Measurements from ENCODE around the gene OBSCN.

Gene OBSCN, protein sequence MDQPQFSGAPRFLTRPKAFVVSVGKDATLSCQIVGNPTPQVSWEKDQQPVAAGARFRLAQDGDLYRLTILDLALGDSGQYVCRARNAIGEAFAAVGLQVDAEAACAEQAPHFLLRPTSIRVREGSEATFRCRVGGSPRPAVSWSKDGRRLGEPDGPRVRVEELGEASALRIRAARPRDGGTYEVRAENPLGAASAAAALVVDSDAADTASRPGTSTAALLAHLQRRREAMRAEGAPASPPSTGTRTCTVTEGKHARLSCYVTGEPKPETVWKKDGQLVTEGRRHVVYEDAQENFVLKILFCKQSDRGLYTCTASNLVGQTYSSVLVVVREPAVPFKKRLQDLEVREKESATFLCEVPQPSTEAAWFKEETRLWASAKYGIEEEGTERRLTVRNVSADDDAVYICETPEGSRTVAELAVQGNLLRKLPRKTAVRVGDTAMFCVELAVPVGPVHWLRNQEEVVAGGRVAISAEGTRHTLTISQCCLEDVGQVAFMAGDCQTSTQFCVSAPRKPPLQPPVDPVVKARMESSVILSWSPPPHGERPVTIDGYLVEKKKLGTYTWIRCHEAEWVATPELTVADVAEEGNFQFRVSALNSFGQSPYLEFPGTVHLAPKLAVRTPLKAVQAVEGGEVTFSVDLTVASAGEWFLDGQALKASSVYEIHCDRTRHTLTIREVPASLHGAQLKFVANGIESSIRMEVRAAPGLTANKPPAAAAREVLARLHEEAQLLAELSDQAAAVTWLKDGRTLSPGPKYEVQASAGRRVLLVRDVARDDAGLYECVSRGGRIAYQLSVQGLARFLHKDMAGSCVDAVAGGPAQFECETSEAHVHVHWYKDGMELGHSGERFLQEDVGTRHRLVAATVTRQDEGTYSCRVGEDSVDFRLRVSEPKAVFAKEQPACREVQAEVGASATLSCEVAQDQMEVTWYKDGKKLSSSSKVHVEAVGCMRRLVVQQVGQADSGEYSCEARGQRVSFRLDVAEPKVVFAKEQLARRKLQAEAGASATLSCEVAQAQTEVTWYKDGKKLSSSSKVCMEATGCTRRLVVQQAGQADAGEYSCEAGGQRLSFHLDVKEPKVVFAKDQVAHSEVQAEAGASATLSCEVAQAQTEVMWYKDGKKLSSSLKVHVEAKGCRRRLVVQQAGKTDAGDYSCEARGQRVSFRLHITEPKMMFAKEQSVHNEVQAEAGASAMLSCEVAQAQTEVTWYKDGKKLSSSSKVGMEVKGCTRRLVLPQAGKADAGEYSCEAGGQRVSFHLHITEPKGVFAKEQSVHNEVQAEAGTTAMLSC (N-terminal part only)

DNA sequence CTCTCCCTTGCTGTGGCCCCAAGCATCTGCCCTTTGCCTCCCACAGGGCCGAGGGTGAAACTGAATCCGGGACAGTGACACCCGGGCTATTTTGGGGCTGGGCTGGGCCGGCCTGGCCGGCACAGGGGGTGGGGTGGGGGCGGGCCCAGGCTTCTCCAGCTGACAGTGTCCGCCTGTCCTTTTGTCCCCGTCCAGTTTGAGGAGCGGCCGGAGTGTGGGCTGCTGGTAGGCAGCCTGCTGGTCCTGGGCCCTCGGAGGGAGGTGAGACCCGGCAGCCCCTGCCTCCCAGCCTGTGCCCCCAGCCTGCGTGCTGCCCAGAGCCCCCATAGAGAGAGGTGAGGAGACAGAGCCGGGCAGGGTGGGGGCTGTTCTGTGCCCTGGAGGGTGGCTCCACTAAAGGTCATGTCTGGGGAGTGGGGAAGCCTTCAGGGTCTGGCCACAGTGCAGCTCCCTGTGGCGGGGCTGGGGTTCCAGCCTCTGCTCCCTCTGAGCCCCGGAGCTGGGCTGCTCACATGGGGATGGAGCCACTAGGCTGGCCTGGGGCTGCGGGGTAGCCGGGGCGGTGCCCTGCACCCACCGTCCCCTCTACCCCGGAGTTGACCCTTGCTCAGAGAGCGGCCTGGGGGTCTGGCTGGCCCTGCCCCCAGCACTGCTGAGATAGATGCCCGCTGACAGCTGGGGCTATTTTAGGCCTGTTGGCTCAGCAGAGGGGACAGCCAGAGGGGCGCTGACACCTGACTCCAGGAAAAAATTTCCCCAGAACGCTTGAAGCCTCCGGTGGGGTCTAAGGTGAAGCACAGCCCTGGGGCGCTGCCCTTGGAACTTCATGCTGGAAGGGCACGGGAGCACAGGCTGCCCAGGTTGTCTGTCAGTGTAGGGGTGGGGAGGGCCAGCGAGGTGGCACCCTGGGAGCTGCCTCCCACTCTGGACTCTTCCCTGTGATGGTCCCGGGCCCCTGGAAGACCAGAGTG lies at the start of gene OBSCN:
OBSCN (plus strand) TSS at position 194 of the 971 bp plus-strand sequence. CDS start 3,740 bp downstream, outside the sequence.
- DNase-seq (ENCODE audit: low read depth in 3 of 3): no peak

DNA sequence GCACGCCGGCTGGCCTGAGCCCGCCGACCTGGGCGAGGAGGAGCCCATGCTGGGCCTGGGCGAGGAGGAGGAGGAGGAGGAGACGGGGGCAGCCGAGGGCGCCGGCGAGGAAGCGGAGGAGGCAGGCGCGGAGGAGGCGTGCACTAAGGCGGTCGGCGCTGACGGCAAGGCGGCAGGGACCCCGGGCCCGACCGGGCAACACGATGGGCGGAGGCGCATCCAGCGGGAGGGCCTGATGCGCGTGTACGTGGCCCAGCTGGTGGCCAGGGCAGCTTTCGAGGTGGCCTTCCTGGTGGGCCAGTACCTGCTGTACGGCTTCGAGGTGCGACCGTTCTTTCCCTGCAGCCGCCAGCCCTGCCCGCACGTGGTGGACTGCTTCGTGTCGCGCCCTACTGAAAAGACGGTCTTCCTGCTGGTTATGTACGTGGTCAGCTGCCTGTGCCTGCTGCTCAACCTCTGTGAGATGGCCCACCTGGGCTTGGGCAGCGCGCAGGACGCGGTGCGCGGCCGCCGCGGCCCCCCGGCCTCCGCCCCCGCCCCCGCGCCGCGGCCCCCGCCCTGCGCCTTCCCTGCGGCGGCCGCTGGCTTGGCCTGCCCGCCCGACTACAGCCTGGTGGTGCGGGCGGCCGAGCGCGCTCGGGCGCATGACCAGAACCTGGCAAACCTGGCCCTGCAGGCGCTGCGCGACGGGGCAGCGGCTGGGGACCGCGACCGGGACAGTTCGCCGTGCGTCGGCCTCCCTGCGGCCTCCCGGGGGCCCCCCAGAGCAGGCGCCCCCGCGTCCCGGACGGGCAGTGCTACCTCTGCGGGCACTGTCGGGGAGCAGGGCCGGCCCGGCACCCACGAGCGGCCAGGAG lies 49.5 kb upstream of the OBSCN start:
- DNase-seq (ENCODE audit: low read depth in 3 of 3): no peak

DNA sequence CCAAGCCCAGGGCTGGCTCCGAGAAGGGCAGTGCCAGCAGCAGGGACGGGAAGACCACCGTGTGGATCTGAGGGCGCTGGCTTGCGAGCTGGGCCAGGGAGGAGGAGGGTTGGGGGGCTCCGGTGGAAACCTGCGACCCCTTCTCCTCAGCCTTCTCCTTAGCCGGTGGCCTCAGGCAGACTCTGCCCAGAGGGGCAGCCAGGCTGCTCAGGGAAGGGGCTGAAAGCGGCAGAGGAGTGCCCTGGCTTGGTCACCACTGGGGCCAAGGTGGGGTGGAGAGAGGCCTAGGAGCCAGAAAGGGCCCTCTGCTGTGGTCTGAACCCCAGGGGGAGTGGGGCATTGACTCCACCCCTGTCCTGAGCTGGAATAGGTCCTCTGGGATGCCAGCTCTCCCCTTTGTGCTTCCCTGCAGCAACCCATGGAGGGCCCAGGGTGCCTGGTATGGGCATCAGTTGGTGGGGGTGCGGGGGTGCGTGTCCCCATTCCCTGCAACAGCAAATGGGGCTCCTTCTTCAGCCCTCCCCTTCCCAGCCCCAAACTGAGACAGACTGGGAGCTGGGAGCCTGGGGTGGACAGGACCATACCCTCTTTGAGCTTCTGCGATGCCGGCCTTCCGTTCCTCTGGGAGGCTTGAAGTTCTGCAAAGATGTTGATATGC lies 48.7 kb upstream of the OBSCN start:
- no peak for DNase-seq (ENCODE audit: low read depth in 3 of 3)

GRCh38 chr1:228160201-228160761 lies 47.6 kb upstream of the OBSCN start:
- no peak for DNase-seq (ENCODE audit: low read depth in 3 of 3)

GRCh38 chr1:228161362-228161761 lies 46.5 kb upstream of the OBSCN start:
- no peak for DNase-seq (ENCODE audit: low read depth in 3 of 3)

DNA sequence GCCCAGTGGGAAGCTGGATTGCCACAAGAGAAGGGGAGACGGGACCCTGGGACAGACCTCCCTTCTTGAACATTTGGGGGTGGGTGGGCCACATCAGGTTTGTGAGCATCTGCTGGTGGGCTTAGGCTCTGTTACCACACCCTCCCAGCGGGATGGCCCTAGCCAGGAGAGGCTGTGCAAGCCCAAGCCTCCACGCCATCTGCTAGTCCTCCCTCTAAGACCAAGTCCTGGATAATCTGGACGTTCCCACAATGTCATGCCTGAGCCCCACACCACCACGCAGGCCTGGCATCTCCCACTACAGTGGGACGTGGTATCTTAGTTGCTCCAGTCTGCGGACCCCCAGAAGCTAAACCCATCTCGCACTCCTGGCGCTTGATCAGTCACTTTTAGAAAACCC lies 46.0 kb upstream of the OBSCN start:
- DNase-seq (ENCODE audit: low read depth in 3 of 3): no peak

DNA sequence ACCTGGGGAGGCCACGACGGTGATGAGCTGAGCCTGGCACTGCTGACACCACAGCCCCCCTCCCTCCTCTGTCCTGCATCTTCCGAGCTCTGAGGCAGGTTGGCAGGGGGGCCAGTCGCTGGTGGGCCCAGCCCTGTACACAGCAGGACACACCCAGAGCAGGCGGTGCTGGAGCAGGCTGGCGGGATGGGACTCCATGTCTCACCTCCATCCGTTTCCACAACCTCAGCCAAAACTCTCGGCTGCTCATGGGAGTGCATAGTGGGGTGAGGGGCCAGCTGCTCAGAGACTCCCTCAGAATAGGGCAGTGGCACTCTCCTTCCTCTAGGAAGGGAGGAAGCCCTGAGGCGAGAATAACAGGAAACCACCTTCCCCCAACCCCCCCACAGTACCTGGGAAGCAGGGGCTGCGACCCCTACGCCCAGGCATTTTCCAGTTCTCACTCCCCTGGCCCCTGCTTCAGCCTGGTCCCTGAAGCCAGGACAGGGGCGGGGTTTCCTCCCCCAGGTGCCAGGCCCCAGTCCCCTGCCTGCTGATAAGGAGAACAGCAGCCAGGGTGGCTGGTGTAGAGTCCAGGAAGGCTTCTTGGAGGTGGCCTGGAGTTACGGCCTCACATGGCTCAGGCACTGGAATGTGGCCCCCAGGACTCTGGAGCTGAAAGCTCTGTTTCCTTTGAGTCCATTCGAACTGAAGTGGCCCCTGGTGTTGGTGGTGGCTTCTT lies 45.4 kb upstream of the OBSCN start:
- DNase-seq (ENCODE audit: low read depth in 3 of 3): no peak

DNA sequence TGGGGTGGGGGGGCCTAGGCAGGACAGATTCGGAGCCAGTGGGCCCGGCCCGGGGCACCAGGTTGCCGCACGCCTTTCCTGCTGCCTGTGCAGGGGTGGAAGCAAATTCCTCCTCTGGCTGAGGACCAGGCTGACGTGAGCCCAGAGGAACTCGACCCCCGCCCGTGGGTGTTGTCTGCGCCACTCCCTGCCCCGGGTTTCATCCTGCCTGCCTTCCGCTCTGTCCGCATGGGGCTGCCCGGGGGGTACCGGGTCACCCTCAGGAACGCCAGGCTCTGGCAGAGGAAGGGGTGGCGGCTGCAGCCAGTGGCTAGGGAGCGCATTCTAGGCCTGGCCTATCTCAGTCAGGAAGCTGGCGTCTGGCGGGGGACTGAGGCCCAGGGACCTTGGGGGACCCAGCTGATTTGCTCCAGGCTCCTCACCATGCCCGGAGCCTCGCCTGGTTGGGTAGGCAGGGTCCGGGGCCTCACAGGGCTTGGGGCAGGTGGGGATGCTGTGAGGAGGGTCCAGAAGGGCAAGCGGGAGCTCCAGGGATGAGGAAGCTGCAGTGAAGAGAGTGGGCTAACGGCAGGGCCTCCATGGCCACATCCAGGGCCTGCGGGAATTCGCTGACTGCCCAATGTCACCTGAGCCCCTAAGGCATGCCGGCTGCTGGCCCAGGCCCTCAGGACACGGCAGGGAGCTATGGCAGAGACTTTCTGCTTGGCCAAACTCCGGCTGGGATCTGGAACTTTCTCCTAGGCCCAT lies 44.7 kb upstream of the OBSCN start:
- DNase-seq (ENCODE audit: low read depth in 3 of 3): no peak

DNA sequence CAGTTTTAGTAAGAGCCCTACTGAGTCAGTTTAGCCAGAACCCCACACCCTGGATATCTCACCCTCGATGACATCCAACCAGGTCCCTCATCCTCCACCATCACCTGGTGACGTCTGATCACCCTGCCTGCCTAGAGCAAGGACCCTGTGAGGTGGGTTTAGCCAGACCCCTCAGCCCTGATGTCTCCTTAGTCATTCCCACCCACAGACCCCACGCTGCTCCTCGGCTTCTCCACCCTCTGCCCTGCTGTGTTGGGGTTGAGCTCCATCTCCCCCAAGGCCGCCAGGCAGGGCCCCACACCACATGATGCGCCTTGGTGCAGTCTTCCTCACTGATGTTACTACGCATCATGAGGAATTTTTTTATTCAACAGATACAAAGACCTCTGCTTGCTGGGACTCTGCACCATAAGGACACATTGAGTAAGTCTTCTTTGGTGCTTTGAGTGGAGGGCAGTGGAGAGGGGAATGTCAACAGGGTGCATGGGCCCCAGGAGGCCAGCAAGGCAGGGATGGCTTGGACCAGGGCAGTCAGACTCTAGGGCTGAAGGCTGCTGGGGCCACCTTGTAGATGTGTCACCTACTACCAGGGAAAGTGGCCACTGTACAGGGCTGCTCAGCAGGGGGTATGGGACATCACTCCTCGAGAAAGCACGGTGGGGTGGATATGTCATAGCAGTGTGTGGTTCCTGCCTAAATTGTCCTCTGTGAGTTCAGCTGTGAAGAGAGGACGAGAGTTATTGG lies 43.9 kb upstream of the OBSCN start:
- DNase-seq (ENCODE audit: low read depth in 3 of 3): no peak

DNA sequence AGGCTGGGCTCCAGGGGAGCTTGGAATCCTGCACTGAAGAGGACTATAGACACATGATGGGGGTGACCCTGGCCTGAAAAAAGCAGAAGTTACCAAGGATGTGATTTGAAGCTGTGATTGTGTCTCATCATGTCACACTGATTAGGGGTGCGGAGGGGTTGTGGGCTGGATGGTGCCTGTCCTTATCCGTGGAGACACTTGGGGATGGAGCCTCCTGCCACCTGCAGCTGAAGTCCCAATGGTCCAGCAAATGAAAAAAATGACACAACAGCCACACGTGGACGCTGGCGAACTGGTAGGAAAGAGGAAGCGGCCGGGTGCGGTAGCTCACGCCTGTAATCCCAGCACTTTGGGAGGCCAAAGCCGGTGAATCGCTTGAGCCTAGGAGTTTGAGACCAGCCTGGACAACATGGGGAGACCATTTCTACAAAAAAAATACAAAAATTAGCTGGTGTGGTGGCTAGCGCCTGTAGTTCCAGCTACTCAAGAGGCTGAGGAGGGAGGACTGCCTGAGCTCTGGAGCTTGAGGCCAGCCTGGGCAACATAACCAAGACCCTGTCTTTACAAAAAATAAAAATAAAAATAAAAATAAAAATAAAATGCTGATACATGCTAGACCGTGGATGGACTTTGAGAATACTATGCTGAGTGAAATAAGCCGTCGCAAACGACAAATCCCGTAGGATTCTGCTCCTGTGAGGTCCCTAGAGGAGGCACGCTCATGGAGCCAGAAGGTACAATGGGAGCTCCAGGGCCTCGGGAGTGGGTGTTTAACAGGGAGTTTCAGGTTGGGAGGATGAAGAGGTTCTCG lies 43.1 kb upstream of the OBSCN start:
- no peak for DNase-seq (ENCODE audit: low read depth in 3 of 3)

GRCh38 chr1:228165372-228166169 lies 42.3 kb upstream of the OBSCN start, which contains the start of gene IBA57:
IBA57 (plus strand) TSS chr1:228165804; CDS start chr1:228165817, 13 bp downstream.
- peak; percentile 98 to 100 (median 99) for DNase-seq (ENCODE audit: low read depth in 3 of 3)

GRCh38 chr1:228166170-228166936 lies 41.5 kb upstream of the OBSCN start:
- peak in 2 of 3 experiments; percentile 31 to 32 for DNase-seq (ENCODE audit: low read depth in 3 of 3)

GRCh38 chr1:228168563-228169270 lies 39.1 kb upstream of the OBSCN start:
- DNase-seq (ENCODE audit: low read depth in 3 of 3): no peak

All from stimulated activated CD4-positive, alpha-beta T cell treated with anti-CD3 and anti-CD28 coated beads, TNF-alpha, amount 100 ng/mL, for 24 hours (primary cell).